ENCODE data around the gene NFIA. TPM values are rescaled to one million over a fixed set of nuclear protein-coding genes. Genes with fewer than 3 reads are reported as not detected.

NFIA gene
- total and polyA plus RNA-seq, 9 of the 15 experiments (the other 6 are each of a cell fraction or from before 2014, with no cell fraction given), result 5.3 to 24.9 (median 9.8) TPM

GRCh38 chr1:61071205-61072130 is 10.9 kb upstream of the NFIA start (continued):
- TF ChIP-seq SMAD1 (IDR thresholded peaks at IDR 0.05; ENCODE audit: low read depth, low read length, partially characterized antibody), result no peak
- no peak for TF ChIP-seq ESRRB (CRISPR knock-in tag; IDR thresholded peaks at IDR 0.05; ENCODE audit: borderline replicate concordance)
- TF ChIP-seq TOE1 (IDR thresholded peaks at IDR 0.05; ENCODE audit: borderline replicate concordance), result no peak
- TF ChIP-seq TOE1 (CRISPR knock-in tag; IDR thresholded peaks at IDR 0.05; ENCODE audit: borderline replicate concordance, low read depth), result no peak
- peak; percentile 49; the same call in 1 of the 2 replicates for TF ChIP-seq MTA2 (IDR thresholded peaks at IDR 0.05; ENCODE audit: low read depth)
- no peak for TF ChIP-seq SRSF9 (IDR thresholded peaks at IDR 0.05; ENCODE audit: borderline replicate concordance, low read depth, low read length)
- TF ChIP-seq REST (IDR thresholded peaks at IDR 0.05; ENCODE audit: borderline replicate concordance), result no peak
- TF ChIP-seq REST (CRISPR knock-in tag; IDR thresholded peaks at IDR 0.05; ENCODE audit: low read depth), result no peak
- TF ChIP-seq ETS1 (conservative IDR thresholded peaks at IDR 0.05; ENCODE audit: control insufficient read depth, low read depth, low read length), result no peak
- TF ChIP-seq MAX (CRISPR knock-in tag; IDR thresholded peaks at IDR 0.05), result no peak
- TF ChIP-seq ZBTB5 (IDR thresholded peaks at IDR 0.05), result 0 out of 2 replicates have a peak, but pooled peaks have one; percentile 53
